K562 (cell line): Measurements from ENCODE around the gene NIPAL3. TPM values are rescaled to one million over a fixed set of nuclear protein-coding genes. Genes with fewer than 3 reads are reported as not detected.
A peak's percentile ranks its signal among the peaks of the same experiment; 100 is the strongest.

Experiments used
- CHD7 ChIP-seq: fragments of 200-600 bp; sonication (generic); IDR thresholded peaks from one replicate; pipeline ENCODE4 v1.6.1; 2012; ENCODE audit warnings: mild to moderate bottlenecking, low read depth, low read length, inconsistent platforms
- HMGN3 ChIP-seq: IDR thresholded peaks from 2 replicates; pipeline ENCODE4 v1.6.1; 2011; ENCODE audit warnings: borderline replicate concordance, low read depth, mild to moderate bottlenecking, mixed read lengths, low read length; ENCODE audit not compliant: insufficient read length; ENCODE audit errors: extremely low read depth
- POLR3A ChIP-seq: IDR thresholded peaks from 2 replicates; pipeline ENCODE4 v1.6.1; 2011; ENCODE audit warnings: borderline replicate concordance, mild to moderate bottlenecking, moderate library complexity; ENCODE audit not compliant: insufficient read length, insufficient read depth; ENCODE audit errors: extremely low read depth
- PTRF ChIP-seq: fragments of 450-650 bp; IDR thresholded peaks from 2 replicates; pipeline ENCODE4 v1.6.1; 2016; ENCODE audit warnings: mild to moderate bottlenecking, missing genetic modification characterization, missing compliant biosample characterization
- RERE ChIP-seq: sonication (generic); formaldehyde crosslinking; IDR thresholded peaks from 2 replicates; pipeline ENCODE4 v1.8.0; 2023; ENCODE audit warnings: missing genetic modification reagents, mild to moderate bottlenecking, borderline replicate concordance
- SREBF2 ChIP-seq: sonication (generic); formaldehyde crosslinking; IDR thresholded peaks from 2 replicates; pipeline ENCODE4 v1.4.0; 2020; ENCODE audit warnings: mild to moderate bottlenecking, missing genetic modification reagents
- ZNF280A ChIP-seq: fragments of 450-650 bp; IDR thresholded peaks from 2 replicates; pipeline ENCODE4 v1.6.1; 2018; ENCODE audit warnings: mild to moderate bottlenecking, low read depth; ENCODE audit not compliant: partially characterized antibody
- polyA plus RNA-seq, 8 experiments: library from polyadenylated mRNA; depleted of rRNA in 4 of 8; stranded (reverse) in 5 of 8; unstranded in 3 of 8; fragments of >200 nt; fragmentation: Nextera tagmentation in 2 of 8; fragmentation: Illumina TruSeq in 1 of 8; extraction: Ambion mirVana in 2 of 8; extraction: Trizol in 1 of 8; gene quantifications; 2 replicates each; pipeline versions ENCODE4 v1.2.1 to v1.2.3, GENCODE V29; 2011 to 2014; ENCODE audit warnings: inconsistent platforms in 1 of 8, missing spikeins in 1 of 8
- total RNA-seq, 7 experiments: library from RNA; depleted of rRNA in 6 of 7; stranded (reverse); fragments of >200 nt in 6 of 7; fragmentation: Illumina TruSeq in 2 of 7; extraction: Trizol in 2 of 7; gene quantifications; 2 replicates each; pipeline versions ENCODE4 v1.2.1 to v1.2.3, GENCODE V29; 2011 to 2021; ENCODE audit warnings: low replicate concordance in 1 of 7

The NIPAL3 gene
- total and polyA plus RNA-seq, 9 of the 15 experiments (the other 6 are each of a cell fraction or from before 2014, with no cell fraction given) = 10.5 to 26.3 (median 16.0) TPM

GRCh38 chr1:24502065-24502708 is 86.6 kb downstream of the NIPAL3 start (continued):
- TF ChIP-seq ZNF280A (no peak), CHD7 (no peak), POLR3A (no peak), HMGN3 (peak; percentile 78), PTRF (tag) (no peak), RERE (CRISPR knock-in tag) (no peak), SREBF2 (CRISPR knock-in tag) (no peak)
